Lower leg skin (tissue), 3 donors: ENCODE results near the gene GREB1.

ENCODE experiments used
- POLR2A ChIP-seq, 2 donors: fragments of 450-650 bp; IDR thresholded peaks; one replicate each; pipeline ENCODE4 v1.6.1; 2016 to 2017; ENCODE audit warnings: antibody characterized with exemption in 2 of 2, mild to moderate bottlenecking in 1 of 2, moderate library complexity in 1 of 2
- TF ChIP-seq, protein P1 (sequence below), 3 donors: fragments of 450-650 bp; IDR thresholded peaks; one replicate each; pipeline ENCODE4 v1.5.1; 2016; ENCODE audit warnings: antibody characterized with exemption in 3 of 3, mild to moderate bottlenecking in 3 of 3, moderate library complexity in 2 of 3

DNA sequence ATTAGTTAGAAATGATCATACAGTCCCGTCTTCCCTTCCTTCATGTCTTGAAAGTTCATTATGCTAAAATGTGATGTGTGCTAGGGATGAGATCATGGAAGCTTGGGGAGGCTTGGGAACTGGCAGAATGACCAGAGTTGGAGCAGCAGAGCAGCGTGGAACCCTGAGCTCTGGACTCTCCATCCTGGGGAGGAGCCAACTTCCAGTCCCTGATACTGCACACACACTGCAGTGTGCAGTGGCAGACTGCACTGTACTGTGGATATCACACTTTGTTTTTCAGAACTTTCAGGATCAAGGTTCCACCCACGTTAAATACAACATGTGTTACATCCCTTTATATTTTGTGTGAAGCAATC, 27.3 kb upstream of the GREB1 start:
- TF ChIP-seq, protein P1, sequence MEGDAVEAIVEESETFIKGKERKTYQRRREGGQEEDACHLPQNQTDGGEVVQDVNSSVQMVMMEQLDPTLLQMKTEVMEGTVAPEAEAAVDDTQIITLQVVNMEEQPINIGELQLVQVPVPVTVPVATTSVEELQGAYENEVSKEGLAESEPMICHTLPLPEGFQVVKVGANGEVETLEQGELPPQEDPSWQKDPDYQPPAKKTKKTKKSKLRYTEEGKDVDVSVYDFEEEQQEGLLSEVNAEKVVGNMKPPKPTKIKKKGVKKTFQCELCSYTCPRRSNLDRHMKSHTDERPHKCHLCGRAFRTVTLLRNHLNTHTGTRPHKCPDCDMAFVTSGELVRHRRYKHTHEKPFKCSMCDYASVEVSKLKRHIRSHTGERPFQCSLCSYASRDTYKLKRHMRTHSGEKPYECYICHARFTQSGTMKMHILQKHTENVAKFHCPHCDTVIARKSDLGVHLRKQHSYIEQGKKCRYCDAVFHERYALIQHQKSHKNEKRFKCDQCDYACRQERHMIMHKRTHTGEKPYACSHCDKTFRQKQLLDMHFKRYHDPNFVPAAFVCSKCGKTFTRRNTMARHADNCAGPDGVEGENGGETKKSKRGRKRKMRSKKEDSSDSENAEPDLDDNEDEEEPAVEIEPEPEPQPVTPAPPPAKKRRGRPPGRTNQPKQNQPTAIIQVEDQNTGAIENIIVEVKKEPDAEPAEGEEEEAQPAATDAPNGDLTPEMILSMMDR (IDR thresholded peaks at IDR 0.05), result no peak
- no peak for TF ChIP-seq POLR2A (IDR thresholded peaks at IDR 0.05)
